Nephron progenitor cell (in vitro differentiated cells): ENCODE results near the gene HYKK.

Source experiments
- DNase-seq: peaks from one replicate; pipeline ENCODE4 v3.0.0; 2021
- H3K27ac Mint-ChIP-seq: 2 replicates; pipeline ENCODE4 v1.8.0; 2021; ENCODE audit warnings: mild to moderate bottlenecking, moderate library complexity, mixed read lengths
- H3K27me3 Mint-ChIP-seq: 2 replicates; pipeline ENCODE4 v1.8.0; 2021; ENCODE audit warnings: mild to moderate bottlenecking, low read depth, mixed read lengths; ENCODE audit not compliant: poor library complexity
- H3K36me3 Mint-ChIP-seq: 2 replicates; pipeline ENCODE4 v1.8.0; 2021; ENCODE audit warnings: low read depth, mixed read lengths
- H3K4me1 Mint-ChIP-seq: 2 replicates; pipeline ENCODE4 v1.8.0; 2021; ENCODE audit warnings: mixed read lengths
- H3K4me3 Mint-ChIP-seq: 2 replicates; pipeline ENCODE4 v1.8.0; 2021; ENCODE audit warnings: mild to moderate bottlenecking, moderate library complexity, mixed read lengths
- H3K9me3 Mint-ChIP-seq: 2 replicates; pipeline ENCODE4 v1.8.0; 2021; ENCODE audit warnings: mild to moderate bottlenecking, moderate library complexity, mixed read lengths
- TF ChIP-seq, protein P1 (sequence below): fragments of 200-600 bp; sonication (generic); IDR thresholded peaks from 2 replicates; pipeline ENCODE4 v1.5.0; 2021; ENCODE audit warnings: antibody characterized with exemption

Gene HYKK

DNA sequence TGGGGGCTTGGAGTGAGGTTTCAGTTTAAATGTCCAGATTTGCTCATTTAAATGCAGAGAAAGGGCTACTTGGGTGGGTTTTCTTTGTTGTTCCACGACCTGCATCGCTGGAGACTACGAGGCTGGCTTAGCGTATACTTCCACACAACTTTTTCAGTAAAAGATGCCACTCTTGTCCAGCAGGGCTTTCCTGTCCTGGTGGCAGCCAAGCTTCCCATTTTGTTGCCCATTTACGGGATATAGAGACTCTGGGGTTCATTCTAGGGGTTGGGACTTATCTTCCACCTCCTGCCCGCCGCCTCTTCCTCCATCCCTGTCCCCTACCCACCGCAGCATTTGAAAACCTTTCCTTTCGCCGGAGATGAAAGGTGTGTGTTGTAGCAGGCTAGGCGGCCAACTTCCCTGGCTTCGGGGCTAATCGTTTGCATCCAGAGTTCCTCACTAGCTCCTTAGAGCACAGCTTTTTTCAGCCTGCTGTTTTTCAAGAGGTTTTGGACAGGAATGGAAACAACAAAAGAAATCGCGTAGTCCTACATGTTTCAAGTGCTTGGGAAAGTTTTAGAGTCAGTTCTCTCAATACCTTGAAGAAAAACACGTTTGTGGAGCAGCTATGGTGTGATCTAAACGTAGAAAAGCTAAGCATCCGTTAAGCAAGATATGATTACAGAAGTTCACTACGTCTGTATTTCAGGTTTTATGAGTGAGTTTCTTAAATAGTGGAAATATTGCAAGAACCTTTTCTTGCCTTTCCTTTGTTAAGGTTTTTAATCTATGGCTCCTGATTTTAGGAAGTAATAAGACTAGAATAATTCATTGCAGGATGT, 58.8 kb downstream of the HYKK start:
- peak; percentile 26 for DNase-seq
- H3K4me1 Mint-ChIP-seq = peaks cover 25% of the 10 kb centered on the region
- no peaks in the 10 kb centered on the region for H3K36me3 Mint-ChIP-seq
- peak overlapping the region; percentile 95 for H3K4me3 Mint-ChIP-seq
- H3K27me3 Mint-ChIP-seq = peaks cover 30% of the 10 kb centered on the region
- TF ChIP-seq, protein P1, sequence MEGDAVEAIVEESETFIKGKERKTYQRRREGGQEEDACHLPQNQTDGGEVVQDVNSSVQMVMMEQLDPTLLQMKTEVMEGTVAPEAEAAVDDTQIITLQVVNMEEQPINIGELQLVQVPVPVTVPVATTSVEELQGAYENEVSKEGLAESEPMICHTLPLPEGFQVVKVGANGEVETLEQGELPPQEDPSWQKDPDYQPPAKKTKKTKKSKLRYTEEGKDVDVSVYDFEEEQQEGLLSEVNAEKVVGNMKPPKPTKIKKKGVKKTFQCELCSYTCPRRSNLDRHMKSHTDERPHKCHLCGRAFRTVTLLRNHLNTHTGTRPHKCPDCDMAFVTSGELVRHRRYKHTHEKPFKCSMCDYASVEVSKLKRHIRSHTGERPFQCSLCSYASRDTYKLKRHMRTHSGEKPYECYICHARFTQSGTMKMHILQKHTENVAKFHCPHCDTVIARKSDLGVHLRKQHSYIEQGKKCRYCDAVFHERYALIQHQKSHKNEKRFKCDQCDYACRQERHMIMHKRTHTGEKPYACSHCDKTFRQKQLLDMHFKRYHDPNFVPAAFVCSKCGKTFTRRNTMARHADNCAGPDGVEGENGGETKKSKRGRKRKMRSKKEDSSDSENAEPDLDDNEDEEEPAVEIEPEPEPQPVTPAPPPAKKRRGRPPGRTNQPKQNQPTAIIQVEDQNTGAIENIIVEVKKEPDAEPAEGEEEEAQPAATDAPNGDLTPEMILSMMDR = no peak
- H3K9me3 Mint-ChIP-seq = no peaks in the 10 kb centered on the region
- peak overlapping the region; percentile 78 for H3K27ac Mint-ChIP-seq

GRCh38 chr15:78567531-78567930, 60.2 kb downstream of the HYKK start:
- Mint-ChIP-seq H3K4me1 (peaks cover 25% of the 10 kb centered on the region), H3K27me3 (peaks cover 22% of the 10 kb centered on the region), H3K4me3 (peak overlapping the region; percentile 59), H3K27ac (no peak overlapping the region), H3K36me3 (peaks cover 1% of the 10 kb centered on the region), H3K9me3 (no peaks in the 10 kb centered on the region)
- DNase-seq = no peak
- TF ChIP-seq, protein P1 = no peak

GRCh38 chr15:78570710-78571109, 63.3 kb downstream of the HYKK start:
- Mint-ChIP-seq H3K36me3 (peaks cover 7% of the 10 kb centered on the region), H3K4me3 (no peak overlapping the region), H3K27me3 (no peaks in the 10 kb centered on the region), H3K4me1 (peaks cover 19% of the 10 kb centered on the region), H3K9me3 (no peaks in the 10 kb centered on the region), H3K27ac (no peak overlapping the region)
- no peak for DNase-seq
- TF ChIP-seq, protein P1 = no peak

DNA sequence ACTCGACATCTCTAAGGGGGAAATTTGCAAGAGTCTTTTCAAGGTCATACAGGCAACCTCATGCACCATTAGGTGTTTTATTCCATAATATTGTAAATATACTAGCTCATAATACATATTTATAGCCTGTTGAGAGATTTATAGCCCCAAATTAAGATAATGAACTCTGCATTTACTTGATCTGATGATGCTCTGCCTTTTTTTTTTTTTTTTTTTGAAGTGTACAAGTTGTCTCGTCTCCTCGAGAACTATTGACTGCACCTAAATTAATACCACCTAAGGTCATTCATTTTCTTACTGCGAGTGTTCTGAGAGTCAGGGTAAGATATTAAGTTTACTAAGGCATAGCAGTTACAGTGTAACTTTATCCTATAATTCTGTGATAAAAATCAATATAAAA, 64.0 kb downstream of the HYKK start:
- TF ChIP-seq, protein P1 = no peak

DNA sequence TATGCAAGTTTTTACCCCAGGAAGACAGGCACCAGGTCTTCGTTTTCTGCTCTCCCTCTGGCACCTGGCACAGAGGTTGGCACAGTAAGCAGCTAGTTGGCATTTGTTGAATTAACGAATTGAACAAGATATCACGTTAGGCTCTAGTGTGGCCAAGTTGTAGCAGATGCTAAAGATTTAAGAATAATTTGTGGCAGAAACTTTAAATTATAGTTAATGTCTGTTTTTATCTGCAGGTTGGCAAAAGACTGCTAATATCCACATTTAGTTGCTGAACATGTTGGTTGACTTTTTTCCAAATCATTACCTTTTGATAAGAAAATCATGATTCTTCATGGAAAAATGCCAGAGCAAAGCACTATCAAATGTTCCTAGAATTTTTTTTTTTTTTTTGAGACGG, 66.0 kb downstream of the HYKK start:
- H3K36me3 Mint-ChIP-seq = peaks cover 7% of the 10 kb centered on the region

More for the DNA sequence above, 64.0 kb downstream of the HYKK start:
- no peak for DNase-seq
- Mint-ChIP-seq H3K4me3 (no peak overlapping the region), H3K4me1 (peaks cover 14% of the 10 kb centered on the region), H3K27me3 (no peaks in the 10 kb centered on the region), H3K9me3 (no peaks in the 10 kb centered on the region), H3K27ac (no peak overlapping the region), H3K36me3 (peaks cover 7% of the 10 kb centered on the region)

More for the DNA sequence above, 66.0 kb downstream of the HYKK start:
- Mint-ChIP-seq H3K4me1 (no peaks in the 10 kb centered on the region), H3K9me3 (no peaks in the 10 kb centered on the region), H3K27ac (no peak overlapping the region), H3K4me3 (no peak overlapping the region), H3K27me3 (no peaks in the 10 kb centered on the region)
- TF ChIP-seq, protein P1 = no peak
- DNase-seq = no peak
